Upper lobe of left lung (tissue), 6 donors: ENCODE data around the gene XXYLT1. TPM values are rescaled to one million over a fixed set of nuclear protein-coding genes. Genes with fewer than 3 reads are reported as not detected.

Experiments used
- ATAC-seq, 2 donors: fragments of 200-7000 bp; cut with Tn5 transposase; one replicate each; pipeline ENCODE4 v1.9.1; 2022; ENCODE audit warnings: mild to moderate bottlenecking in 2 of 2, moderate library complexity in 2 of 2; ENCODE audit not compliant: low FRiP score in 2 of 2
- DNase-seq, 2 donors: peaks; one replicate each; pipeline ENCODE4 v3.0.0-alpha.2; 2019 to 2020
- H3K27ac ChIP-seq, 4 donors: fragments of 200-600 bp; sonication (generic); one replicate each; pipeline ENCODE4 v1.5.1; 2016 to 2019
- H3K27me3 ChIP-seq, 4 donors: fragments of 200-600 bp; sonication (generic); one replicate each; pipeline ENCODE4 v1.5.1; 2017 to 2019
- H3K36me3 ChIP-seq, 4 donors: fragments of 200-600 bp; sonication (generic); one replicate each; pipeline ENCODE4 v1.5.1; 2016 to 2019
- H3K4me1 ChIP-seq, 4 donors: fragments of 200-600 bp; sonication (generic); one replicate each; pipeline ENCODE4 v1.5.1; 2018 to 2019
- H3K4me3 ChIP-seq, 4 donors: fragments of 200-600 bp; sonication (generic); one replicate each; pipeline ENCODE4 v1.5.1; 2017 to 2019; ENCODE audit warnings: mild to moderate bottlenecking in 2 of 4, moderate library complexity in 1 of 4
- H3K9me3 ChIP-seq, 4 donors: fragments of 200-600 bp; sonication (generic); one replicate each; pipeline ENCODE4 v1.5.1; 2018 to 2019
- CTCF ChIP-seq, 6 experiments: fragments of 450-650 bp in 4 of 6; fragments of 200-600 bp in 2 of 6; sonication (generic) in 2 of 6; IDR thresholded peaks; one replicate each; pipeline ENCODE4 v1.5.1; 2016 to 2019; ENCODE audit warnings: antibody characterized with exemption in 6 of 6
- EP300 ChIP-seq, 4 donors: sonication (generic); formaldehyde crosslinking; IDR thresholded peaks; one replicate each; pipeline ENCODE4 v1.5.1; 2017; ENCODE audit warnings: antibody characterized with exemption in 4 of 4, control low read depth in 2 of 4
- POLR2A ChIP-seq, 4 donors: fragments of 450-650 bp; IDR thresholded peaks; one replicate each; pipeline ENCODE4 v1.5.1; 2016 to 2017; ENCODE audit warnings: antibody characterized with exemption in 4 of 4, mild to moderate bottlenecking in 2 of 4
- POLR2AphosphoS5 ChIP-seq, 2 donors: sonication (generic); formaldehyde crosslinking; IDR thresholded peaks; one replicate each; pipeline ENCODE4 v1.5.1; 2017; ENCODE audit warnings: antibody characterized with exemption in 2 of 2
- WGBS, 2 donors: methylation state at CpG; one replicate each; pipeline ENCODE4 v1.1.5; 2017 to 2018; 5-methylcytosine and 5-hydroxymethylcytosine counted together
- total RNA-seq, 6 donors: library from RNA; depleted of rRNA in 4 of 6; stranded (reverse); fragments of >200 nt in 4 of 6; gene quantifications; one replicate each; pipeline versions ENCODE4 v1.1.0 to v1.2.1, GENCODE V29; 2016 to 2021
- donor health status: DM: no; HTN: no; CAD: no; lungs with moderate emphysema.
- donor health status: DM: no; HTN: yes; CAD: no; lungs with severe emphysema.

Gene XXYLT1
- total RNA-seq, 6 donors from 2014 or later = 6.3 to 9.6 (median 8.6) TPM

GRCh38 chr3:195212749-195213375, 58.1 kb downstream of the XXYLT1 start:
- no peak overlapping the region for H3K4me3 ChIP-seq
- no peaks in the 10 kb centered on the region for H3K27me3 ChIP-seq
- H3K4me1 ChIP-seq = peaks cover 13 to 25% (median 23%) of the 10 kb centered on the region in 4 donors
- H3K27ac ChIP-seq = no peak overlapping the region
- TF ChIP-seq EP300 (IDR thresholded peaks at IDR 0.05) (no peak), POLR2AphosphoS5 (IDR thresholded peaks at IDR 0.05) (no peak), POLR2A (IDR thresholded peaks at IDR 0.05) (no peak), CTCF (IDR thresholded peaks at IDR 0.05) (no peak)
- no peaks in the 10 kb centered on the region for H3K36me3 ChIP-seq
- 84 to 94% methylated on average over 11 to 14 of the region's 14 CpGs for WGBS, 2 donors
- ATAC-seq (no peak), DNase-seq (no peak)
- H3K9me3 ChIP-seq = no peaks in the 10 kb centered on the region

DNA sequence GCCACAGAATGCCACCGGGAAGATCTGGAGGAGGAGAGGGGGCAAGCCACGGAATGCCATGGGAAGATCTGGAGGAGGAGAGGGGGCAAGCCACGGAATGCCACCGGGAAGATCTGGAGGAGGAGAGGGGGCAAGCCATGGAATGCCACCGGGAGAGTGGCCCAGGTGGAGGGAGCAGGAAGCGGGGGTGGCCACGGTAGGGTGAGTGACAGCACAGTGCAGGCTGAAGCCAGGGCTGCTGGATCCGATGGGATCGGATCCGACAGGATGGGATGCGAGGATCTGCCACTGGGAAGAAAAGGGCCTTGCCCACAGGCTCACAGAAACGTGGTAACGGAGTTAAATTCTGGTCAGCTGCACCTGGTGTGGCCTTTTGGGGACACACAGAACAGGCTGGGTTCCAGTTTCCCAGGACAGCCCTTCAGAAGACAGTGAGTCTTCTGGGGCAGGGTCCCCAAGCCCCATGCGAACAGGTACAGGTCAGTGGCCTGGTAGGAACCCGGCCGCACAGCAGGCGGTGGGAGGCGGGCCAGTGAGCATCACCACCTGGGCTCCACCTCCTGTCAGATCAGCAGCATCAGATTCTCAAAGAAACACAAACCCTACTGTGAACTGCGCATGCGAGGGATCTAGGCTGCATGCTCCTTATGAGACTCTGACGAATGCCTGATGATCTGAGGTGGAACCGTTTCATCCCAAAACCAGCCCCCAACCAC, 58.8 kb downstream of the XXYLT1 start:
- TF ChIP-seq POLR2A (IDR thresholded peaks at IDR 0.05) (no peak), POLR2AphosphoS5 (IDR thresholded peaks at IDR 0.05) (no peak), CTCF (IDR thresholded peaks at IDR 0.05) (no peak), EP300 (IDR thresholded peaks at IDR 0.05) (no peak)
- no peak for ATAC-seq
- H3K27me3 ChIP-seq = no peaks in the 10 kb centered on the region
- no peak overlapping the region for H3K4me3 ChIP-seq
- H3K4me1 ChIP-seq = peaks cover 13 to 25% (median 24%) of the 10 kb centered on the region in 4 donors
- no peaks in the 10 kb centered on the region for H3K9me3 ChIP-seq
- DNase-seq = peak in 1 of 2 donors; percentile 54
- no peaks in the 10 kb centered on the region for H3K36me3 ChIP-seq
- peak overlapping the region in 1 of 4 donors; percentile 72 for H3K27ac ChIP-seq
- 92 to 96% methylated on average over 17 to 22 of the region's 22 CpGs for WGBS, 2 donors

DNA sequence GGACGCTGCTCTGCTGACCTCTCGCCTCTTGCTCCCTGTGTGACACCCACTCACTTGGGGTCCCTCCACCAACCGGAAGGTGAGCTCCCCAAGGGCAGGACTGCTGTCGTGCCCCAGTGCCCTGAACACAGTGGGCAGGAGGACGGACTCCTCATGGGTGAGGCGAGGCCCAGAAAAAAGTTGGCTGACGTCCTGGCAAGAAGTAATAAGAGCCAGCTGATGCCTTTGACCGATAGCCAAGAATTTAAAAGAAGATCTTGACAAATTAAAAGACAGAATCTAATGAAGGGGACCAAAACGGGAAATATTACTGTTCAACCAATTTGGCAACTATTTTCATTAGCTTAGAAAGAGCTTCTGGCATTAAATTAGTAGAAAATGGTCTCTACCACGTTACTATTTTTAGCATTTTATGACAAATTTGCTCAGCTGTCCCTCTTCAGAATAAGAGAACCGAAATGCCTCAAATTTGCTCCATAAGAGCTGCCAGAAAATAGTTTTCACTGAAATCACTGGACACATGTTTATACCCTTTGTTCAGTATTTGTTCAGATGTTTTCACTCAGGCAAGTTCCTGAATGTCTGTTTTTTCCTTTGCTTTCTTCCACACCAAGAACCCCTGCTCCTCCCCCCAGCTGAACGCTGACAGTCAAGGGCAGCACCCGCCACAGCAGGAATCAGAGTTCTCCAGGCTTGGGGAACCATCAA, 60.5 kb downstream of the XXYLT1 start:
- Histone ChIP-seq H3K36me3 (no peaks in the 10 kb centered on the region), H3K27ac (peak overlapping the region; percentile 72 to 86 (median 78)), H3K4me3 (no peak overlapping the region), H3K9me3 (no peaks in the 10 kb centered on the region), H3K27me3 (no peaks in the 10 kb centered on the region), H3K4me1 (peaks cover 15 to 27% (median 25%) of the 10 kb centered on the region in 4 donors)
- WGBS, 2 donors = 48 to 50% methylated on average over 13 of the region's 13 CpGs
- ATAC-seq = peak; percentile 47 to 75
- DNase-seq = no peak
- TF ChIP-seq POLR2A (IDR thresholded peaks at IDR 0.05) (no peak), EP300 (IDR thresholded peaks at IDR 0.05) (no peak), POLR2AphosphoS5 (IDR thresholded peaks at IDR 0.05) (no peak), CTCF (IDR thresholded peaks at IDR 0.05) (peak in 1 of 6 experiments; percentile 4)

- ATAC-seq (peak; percentile 34 to 58), DNase-seq (peak in 1 of 2 donors; percentile 69)
- Histone ChIP-seq H3K4me1 (peaks cover 21 to 32% (median 30%) of the 10 kb centered on the region in 4 donors), H3K27me3 (no peaks in the 10 kb centered on the region), H3K4me3 (no peak overlapping the region), H3K36me3 (no peaks in the 10 kb centered on the region), H3K27ac (peak overlapping the region; percentile 72 to 86 (median 78)), H3K9me3 (no peaks in the 10 kb centered on the region)
- no peak for TF ChIP-seq CTCF (IDR thresholded peaks at IDR 0.05)
- no peak for TF ChIP-seq EP300 (IDR thresholded peaks at IDR 0.05)
- no peak for TF ChIP-seq POLR2A (IDR thresholded peaks at IDR 0.05)
- TF ChIP-seq POLR2AphosphoS5 (IDR thresholded peaks at IDR 0.05) = no peak
- WGBS, 2 donors = 66 to 88% methylated on average over 4 to 12 of the region's 12 CpGs
Measured at GRCh38 chr3:195209847-195210265, 61.1 kb downstream of the XXYLT1 start.
